ENCODE data around the gene UGCG. TPM values are rescaled to one million over a fixed set of nuclear protein-coding genes. Genes with fewer than 3 reads are reported as not detected.
"Not testable (repeated sequence)": the region's sequence is repeated elsewhere in the genome, so short reads cannot be mapped to it uniquely, and the experiment has no call there.

The UGCG gene
- total and polyA plus RNA-seq, 4 donors = 22.3 to 102 (median 33.6) TPM

DNA sequence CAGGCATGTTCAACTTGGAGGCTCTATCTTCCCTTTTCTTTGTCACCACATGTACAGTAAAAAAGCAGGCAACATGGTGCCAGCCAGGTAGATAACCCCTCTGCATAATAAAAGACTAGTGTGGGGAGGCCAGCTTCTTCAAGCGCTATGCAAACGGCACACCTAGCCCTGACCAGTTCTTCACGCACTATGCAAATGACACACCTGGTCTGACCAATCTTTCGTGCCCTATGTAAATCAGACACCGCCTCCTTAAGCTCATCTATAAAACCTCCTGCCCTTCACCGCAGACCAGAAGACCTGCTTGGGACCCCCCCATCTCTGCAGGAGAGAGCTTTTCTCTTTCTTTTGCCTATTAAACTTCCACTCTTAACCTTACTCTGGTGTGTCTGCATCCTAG lies 28.1 kb upstream of the UGCG start:
- H3K27me3 ChIP-seq (ENCODE audit: control insufficient read depth, insufficient read depth, low read length) = no peaks in the 10 kb centered on the region

DNA sequence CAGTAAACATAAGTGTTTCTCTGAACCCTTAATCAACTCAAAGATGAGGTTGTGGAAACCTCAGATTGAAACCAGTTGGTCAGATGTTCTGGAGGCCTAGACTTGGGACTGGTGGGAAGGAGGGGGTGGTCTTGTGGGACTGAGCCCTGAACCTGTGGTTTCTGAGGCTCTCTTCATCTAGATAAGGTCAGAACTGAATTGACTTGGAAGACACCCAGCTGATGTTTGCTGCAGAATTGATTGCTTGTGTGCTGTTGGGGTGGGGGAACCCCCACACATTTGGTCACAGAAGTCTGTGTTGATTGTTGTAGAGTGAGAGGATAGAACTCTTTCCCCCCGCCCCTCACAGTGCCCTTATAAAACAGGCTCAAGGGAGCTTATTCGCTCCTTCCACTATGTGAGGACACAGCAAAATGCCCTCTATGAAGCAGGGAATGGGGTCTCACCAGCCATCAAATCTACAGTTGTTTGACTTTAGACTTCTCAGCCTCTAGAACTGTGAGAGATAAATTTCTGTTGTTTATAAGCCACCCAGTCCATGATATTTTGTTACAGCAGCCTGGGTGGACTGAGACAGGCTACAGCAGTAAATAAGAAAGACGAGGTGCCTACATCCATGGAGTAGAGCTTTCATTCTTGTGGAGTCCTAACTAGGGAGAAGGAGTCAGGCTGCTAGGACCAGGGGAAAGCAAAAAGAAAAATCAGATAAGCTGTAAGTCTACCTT lies 25.7 kb upstream of the UGCG start:
- DNase-seq (ENCODE audit: low read depth in 4 of 6, low spot score in 6 of 6) = no peak
- H3K27ac ChIP-seq (ENCODE audit: low read depth, low read length) = no peak overlapping the region
- H3K4me3 ChIP-seq (ENCODE audit: low read depth, low read length) = no peak overlapping the region
- no peaks in the 10 kb centered on the region for H3K36me3 ChIP-seq (ENCODE audit: control insufficient read depth, insufficient read depth, low read length)
- H3K9me3 ChIP-seq (ENCODE audit: control insufficient read depth, insufficient read depth, low read length) = no peaks in the 10 kb centered on the region
- 80% methylated on average over 1 of the region's 3 CpGs for WGBS (ENCODE audit: insufficient coverage)
- no peaks in the 10 kb centered on the region for H3K27me3 ChIP-seq (ENCODE audit: control insufficient read depth, insufficient read depth, low read length)
- no peaks in the 10 kb centered on the region for H3K4me1 ChIP-seq (ENCODE audit: control insufficient read depth, insufficient read depth, low read length)

More for the DNA sequence above, 28.1 kb upstream of the UGCG start:
- Histone ChIP-seq H3K9me3 (ENCODE audit: control insufficient read depth, insufficient read depth, low read length) (no peaks in the 10 kb centered on the region), H3K4me1 (ENCODE audit: control insufficient read depth, insufficient read depth, low read length) (no peaks in the 10 kb centered on the region), H3K36me3 (ENCODE audit: control insufficient read depth, insufficient read depth, low read length) (no peaks in the 10 kb centered on the region), H3K4me3 (ENCODE audit: low read depth, low read length) (no peak overlapping the region), H3K27ac (ENCODE audit: low read depth, low read length) (no peak overlapping the region)
- WGBS (ENCODE audit: insufficient coverage) = 93% methylated on average over 6 of the region's 6 CpGs
- DNase-seq (ENCODE audit: low read depth in 4 of 6, low spot score in 6 of 6) = no peak

DNA sequence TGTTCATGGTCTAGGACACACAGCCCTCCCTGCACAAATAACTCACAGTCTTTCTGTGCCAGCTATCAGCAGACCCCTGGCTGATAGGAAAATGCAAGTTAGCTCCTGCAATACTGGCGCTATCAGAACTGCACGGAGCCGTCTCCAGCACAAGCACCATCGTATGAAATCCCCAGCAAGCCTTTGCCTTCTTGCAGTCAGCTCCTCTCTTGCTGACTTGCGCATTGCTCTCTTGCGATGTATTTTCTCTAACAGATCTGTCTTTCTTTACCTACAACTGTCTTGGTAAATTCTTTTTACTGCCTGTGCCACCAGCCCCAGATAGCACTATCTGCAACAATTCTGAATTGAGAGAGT lies 25.1 kb upstream of the UGCG start:
- DNase-seq (ENCODE audit: low read depth in 4 of 6, low spot score in 6 of 6) = peak in 2 of 6 donors; percentile 1 to 61
- no peak overlapping the region for H3K4me3 ChIP-seq (ENCODE audit: low read depth, low read length)
- no peaks in the 10 kb centered on the region for H3K36me3 ChIP-seq (ENCODE audit: control insufficient read depth, insufficient read depth, low read length)
- H3K27ac ChIP-seq (ENCODE audit: low read depth, low read length) = no peak overlapping the region
- H3K4me1 ChIP-seq (ENCODE audit: control insufficient read depth, insufficient read depth, low read length) = no peaks in the 10 kb centered on the region
- H3K27me3 ChIP-seq (ENCODE audit: control insufficient read depth, insufficient read depth, low read length) = no peaks in the 10 kb centered on the region
- 70% methylated on average over 4 of the region's 6 CpGs for WGBS (ENCODE audit: insufficient coverage)
- no peaks in the 10 kb centered on the region for H3K9me3 ChIP-seq (ENCODE audit: control insufficient read depth, insufficient read depth, low read length)

DNA sequence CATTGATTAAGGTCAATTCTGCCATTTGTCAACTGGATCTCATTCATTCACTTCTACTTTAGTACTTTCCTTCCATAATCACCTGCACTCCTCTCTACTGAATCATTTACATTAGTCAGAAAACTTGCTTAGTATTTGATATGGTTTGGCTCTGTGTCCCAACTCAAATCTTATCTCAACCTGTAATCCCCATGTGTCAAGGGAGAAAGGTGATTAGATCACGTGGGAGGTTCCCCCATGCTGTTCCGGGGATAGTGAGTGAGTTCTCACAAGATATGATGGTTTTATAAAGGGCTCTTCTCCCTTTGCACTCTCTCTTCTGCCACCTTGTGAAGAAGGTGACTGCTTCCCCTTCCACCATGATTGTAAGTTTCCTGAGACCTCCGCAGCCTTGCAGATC lies 23.7 kb upstream of the UGCG start:
- DNase-seq (ENCODE audit: low read depth in 4 of 6, low spot score in 6 of 6) = no peak
- Histone ChIP-seq H3K27ac (ENCODE audit: low read depth, low read length) (no peak overlapping the region), H3K9me3 (ENCODE audit: control insufficient read depth, insufficient read depth, low read length) (no peaks in the 10 kb centered on the region), H3K4me1 (ENCODE audit: control insufficient read depth, insufficient read depth, low read length) (no peaks in the 10 kb centered on the region), H3K27me3 (ENCODE audit: control insufficient read depth, insufficient read depth, low read length) (no peaks in the 10 kb centered on the region), H3K4me3 (ENCODE audit: low read depth, low read length) (no peak overlapping the region), H3K36me3 (ENCODE audit: control insufficient read depth, insufficient read depth, low read length) (no peaks in the 10 kb centered on the region)
- WGBS (ENCODE audit: insufficient coverage) = no CpG with 5 or more reads among the region's 3 CpGs

GRCh38 chr9:111873901-111874300 lies 22.7 kb upstream of the UGCG start:
- Histone ChIP-seq H3K4me1 (ENCODE audit: control insufficient read depth, insufficient read depth, low read length) (no peaks in the 10 kb centered on the region), H3K9me3 (ENCODE audit: control insufficient read depth, insufficient read depth, low read length) (no peaks in the 10 kb centered on the region), H3K36me3 (ENCODE audit: control insufficient read depth, insufficient read depth, low read length) (no peaks in the 10 kb centered on the region), H3K27me3 (ENCODE audit: control insufficient read depth, insufficient read depth, low read length) (no peaks in the 10 kb centered on the region), H3K4me3 (ENCODE audit: low read depth, low read length) (no peak overlapping the region), H3K27ac (ENCODE audit: low read depth, low read length) (no peak overlapping the region)
- WGBS (ENCODE audit: insufficient coverage) = 100% methylated on average over 3 of the region's 6 CpGs
- no peak for DNase-seq (ENCODE audit: low read depth in 4 of 6, low spot score in 6 of 6)

DNA sequence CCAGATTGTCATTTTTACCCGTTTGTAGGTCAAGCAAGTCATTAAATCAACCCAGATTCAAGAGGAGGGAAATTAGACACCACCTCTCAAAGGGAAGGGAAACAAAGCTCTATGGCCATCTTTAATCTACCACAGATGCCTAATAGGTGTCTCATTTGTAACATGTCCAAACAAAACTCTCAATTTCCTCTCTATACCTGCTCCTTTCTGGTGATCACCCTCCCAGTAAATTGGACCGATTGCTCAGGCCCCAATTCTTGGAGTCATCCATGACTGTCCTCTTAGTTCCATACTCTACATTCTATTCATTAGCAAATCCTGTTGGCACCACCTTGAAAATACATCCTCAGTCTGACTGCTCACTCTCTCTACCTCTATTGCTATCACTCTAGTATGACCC lies 22.1 kb upstream of the UGCG start:
- DNase-seq (ENCODE audit: low read depth in 4 of 6, low spot score in 6 of 6) = no peak
- Histone ChIP-seq H3K4me1 (ENCODE audit: control insufficient read depth, insufficient read depth, low read length) (no peaks in the 10 kb centered on the region), H3K27ac (ENCODE audit: low read depth, low read length) (no peak overlapping the region), H3K9me3 (ENCODE audit: control insufficient read depth, insufficient read depth, low read length) (no peaks in the 10 kb centered on the region), H3K4me3 (ENCODE audit: low read depth, low read length) (no peak overlapping the region), H3K36me3 (ENCODE audit: control insufficient read depth, insufficient read depth, low read length) (no peaks in the 10 kb centered on the region), H3K27me3 (ENCODE audit: control insufficient read depth, insufficient read depth, low read length) (no peaks in the 10 kb centered on the region)
- 93% methylated on average over 2 of the region's 2 CpGs for whole genome bisulfite sequencing (ENCODE audit: insufficient coverage)

DNA sequence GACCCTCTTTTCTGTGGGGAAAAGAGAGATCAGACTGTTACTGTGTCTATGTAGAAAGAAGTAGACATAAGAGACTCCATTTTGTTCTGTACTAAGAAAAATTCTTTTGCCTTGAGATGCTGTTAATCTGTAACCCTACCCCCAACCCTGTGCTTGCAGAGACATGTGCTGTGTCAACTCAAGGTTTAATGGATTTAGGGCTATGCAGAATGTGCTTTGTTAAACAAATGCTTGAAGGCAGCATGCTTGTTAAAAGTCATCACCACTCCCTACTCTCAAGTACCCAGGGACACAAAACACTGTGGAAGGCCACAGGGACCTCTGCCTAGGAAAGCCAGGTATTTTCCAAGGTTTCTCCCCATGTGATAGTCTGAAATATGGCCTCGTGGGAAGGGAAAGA lies 21.3 kb upstream of the UGCG start:
- H3K36me3 ChIP-seq (ENCODE audit: control insufficient read depth, insufficient read depth, low read length); H3K27me3 ChIP-seq (ENCODE audit: control insufficient read depth, insufficient read depth, low read length); DNase-seq (ENCODE audit: low read depth in 4 of 6, low spot score in 6 of 6); H3K27ac ChIP-seq (ENCODE audit: low read depth, low read length); H3K4me1 ChIP-seq (ENCODE audit: control insufficient read depth, insufficient read depth, low read length); H3K4me3 ChIP-seq (ENCODE audit: low read depth, low read length); H3K9me3 ChIP-seq (ENCODE audit: control insufficient read depth, insufficient read depth, low read length): not testable (repeated sequence)
- 80% methylated on average over 1 of the region's 1 CpG for whole genome bisulfite sequencing (ENCODE audit: insufficient coverage)

- H3K4me3 ChIP-seq (ENCODE audit: low read depth, low read length); DNase-seq (ENCODE audit: low read depth in 4 of 6, low spot score in 6 of 6); H3K27me3 ChIP-seq (ENCODE audit: control insufficient read depth, insufficient read depth, low read length); H3K9me3 ChIP-seq (ENCODE audit: control insufficient read depth, insufficient read depth, low read length); H3K27ac ChIP-seq (ENCODE audit: low read depth, low read length); H3K4me1 ChIP-seq (ENCODE audit: control insufficient read depth, insufficient read depth, low read length); H3K36me3 ChIP-seq (ENCODE audit: control insufficient read depth, insufficient read depth, low read length): not testable (repeated sequence)
- WGBS (ENCODE audit: insufficient coverage) = 66% methylated on average over 2 of the region's 3 CpGs
Measured at GRCh38 chr9:111875691-111876090, 20.9 kb upstream of the UGCG start.

- Histone ChIP-seq H3K4me1 (ENCODE audit: control insufficient read depth, insufficient read depth, low read length) (no peaks in the 10 kb centered on the region), H3K9me3 (ENCODE audit: control insufficient read depth, insufficient read depth, low read length) (no peaks in the 10 kb centered on the region), H3K4me3 (ENCODE audit: low read depth, low read length) (no peak overlapping the region), H3K36me3 (ENCODE audit: control insufficient read depth, insufficient read depth, low read length) (no peaks in the 10 kb centered on the region), H3K27ac (ENCODE audit: low read depth, low read length) (no peak overlapping the region), H3K27me3 (ENCODE audit: control insufficient read depth, insufficient read depth, low read length) (no peaks in the 10 kb centered on the region)
- WGBS (ENCODE audit: insufficient coverage) = 100% methylated on average over 3 of the region's 5 CpGs
- DNase-seq (ENCODE audit: low read depth in 4 of 6, low spot score in 6 of 6) = no peak
Measured at GRCh38 chr9:111876179-111876578, 20.4 kb upstream of the UGCG start.

DNA sequence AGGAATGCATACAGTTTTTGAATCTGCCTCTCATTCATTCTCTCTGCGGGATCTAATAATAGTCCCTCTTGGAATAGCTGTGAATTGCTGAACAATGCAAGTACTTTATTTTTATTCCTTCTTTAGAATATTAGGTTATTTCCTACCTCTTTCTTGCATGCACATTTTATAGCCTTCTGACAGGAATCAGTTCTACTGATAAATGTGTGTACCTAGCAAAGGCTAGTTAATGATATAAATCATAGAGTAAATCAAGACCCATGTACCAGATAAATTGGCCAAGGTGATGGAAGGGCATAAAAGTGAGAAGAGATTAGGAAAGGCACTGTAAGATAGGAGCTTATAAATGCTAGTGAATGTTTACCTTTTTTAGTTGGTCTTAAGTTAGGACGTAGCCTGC lies 19.2 kb upstream of the UGCG start:
- Histone ChIP-seq H3K4me3 (ENCODE audit: low read depth, low read length) (no peak overlapping the region), H3K4me1 (ENCODE audit: control insufficient read depth, insufficient read depth, low read length) (no peaks in the 10 kb centered on the region), H3K27me3 (ENCODE audit: control insufficient read depth, insufficient read depth, low read length) (no peaks in the 10 kb centered on the region), H3K9me3 (ENCODE audit: control insufficient read depth, insufficient read depth, low read length) (no peaks in the 10 kb centered on the region), H3K27ac (ENCODE audit: low read depth, low read length) (no peak overlapping the region), H3K36me3 (ENCODE audit: control insufficient read depth, insufficient read depth, low read length) (no peaks in the 10 kb centered on the region)
- no CpG with 5 or more reads among the region's 2 CpGs for WGBS (ENCODE audit: insufficient coverage)
- no peak for DNase-seq (ENCODE audit: low read depth in 4 of 6, low spot score in 6 of 6)

All from spinal cord (tissue), 10 donors.